Measurements from ENCODE around the gene ABCB11. TPM values are rescaled to one million over a fixed set of nuclear protein-coding genes. Genes with fewer than 3 reads are reported as not detected.

The ABCB11 gene
- total and polyA plus RNA-seq, 9 of the 15 experiments (the other 6 are each of a cell fraction or from before 2014, with no cell fraction given): 0.04 to 0.51 (median 0.10) TPM; not detected in 1

DNA sequence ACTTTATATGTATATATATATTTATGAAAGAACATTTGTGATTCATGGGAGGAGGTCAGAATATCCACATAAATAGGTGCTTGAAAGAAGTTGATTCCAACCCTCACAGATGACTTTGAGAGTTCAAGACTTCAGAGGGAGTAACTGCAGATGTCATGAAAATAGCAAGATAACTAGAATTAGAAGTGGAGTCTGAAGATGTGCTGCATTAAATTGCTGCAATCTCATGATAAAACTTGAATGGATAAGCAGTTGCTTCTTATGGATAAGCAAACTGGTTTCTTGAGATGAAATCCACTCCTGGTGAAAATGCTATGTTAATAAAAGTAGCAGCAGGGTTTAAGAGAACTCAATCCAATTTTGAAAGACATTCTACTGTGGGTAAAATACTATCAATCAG is 89.8 kb downstream of the ABCB11 start (continued):
- no peak for TF ChIP-seq ZMIZ1 (IDR thresholded peaks at IDR 0.05; ENCODE audit: low read depth in 2 of 2, low read length in 2 of 2)

DNA sequence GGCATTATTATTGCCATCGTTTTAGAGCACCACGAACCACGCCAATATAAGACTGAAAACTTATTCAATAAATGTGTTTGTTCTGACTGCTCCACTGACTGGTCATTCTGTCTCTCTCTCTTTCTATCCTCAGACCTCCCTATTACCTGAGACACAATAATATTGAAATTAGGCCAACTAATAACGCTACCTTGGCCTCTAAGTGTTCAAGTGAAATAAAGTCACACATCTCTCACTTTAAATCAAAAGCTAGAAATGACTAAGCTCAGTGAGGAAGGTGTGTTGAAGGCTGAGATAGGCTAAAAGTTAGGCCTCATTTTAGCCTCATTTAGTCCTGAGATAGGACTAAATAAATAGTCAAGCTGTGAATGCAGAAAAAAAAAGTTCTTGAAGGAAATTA is 91.2 kb downstream of the ABCB11 start:
- intact Hi-C loops (cut with micrococcal nuclease): loop anchor here (5.0 to 10.0 kb wide), 3 partner anchors 88 to 593 kb away; no protein-coding TSS in a partner anchor
- no peaks in the 10 kb centered on the region; the same call in 2 of the 3 replicates for H3K36me3 ChIP-seq (ENCODE audit: control insufficient read depth, insufficient read depth, low read length)
- H3K9me1 ChIP-seq (ENCODE audit: control insufficient read depth, insufficient read depth, low read length): no peaks in the 10 kb centered on the region
- no peaks in the 10 kb centered on the region; the same call in 1 of the 2 replicates for H3K9me3 ChIP-seq (replicated peaks; ENCODE audit: control insufficient read depth, insufficient read depth, low read depth, low read length)
- ATAC-seq: no peak
- H3K79me2 ChIP-seq (ENCODE audit: control insufficient read depth, insufficient read depth, low read length): no peaks in the 10 kb centered on the region
- no peak for FAIRE-seq
- H3K27ac ChIP-seq (ENCODE audit: extremely low read depth, low read depth, low read length): no peak overlapping the region
- H3K9ac ChIP-seq (ENCODE audit: insufficient read depth in 1 of 2, low read depth in 2 of 2, low read length in 2 of 2): no peak overlapping the region
- H3K27me3 ChIP-seq (ENCODE audit: control insufficient read depth in 2 of 2, insufficient read depth in 2 of 2, low read length in 2 of 2): no peaks in the 10 kb centered on the region
- CTCF ChIA-PET (ENCODE audit: low intra/inter-chr PET ratio): interaction anchor here (0.6 kb wide), 1 partner anchor 210 kb away, joined by 3 read pairs; no protein-coding TSS in a partner anchor
- DNase-seq (ENCODE audit: extremely low read depth in 1 of 4, low spot score in 3 of 4): no peak
- H3K4me1 ChIP-seq (replicated peaks in 1 of 2; ENCODE audit: control insufficient read depth in 2 of 2, insufficient read depth in 2 of 2, low read length in 2 of 2): peaks cover 3 to 72% of the 10 kb centered on the region in 2 experiments
- H3K4me2 ChIP-seq (ENCODE audit: insufficient read depth, low read length): no peak overlapping the region
- no peaks in the 10 kb centered on the region for H4K20me1 ChIP-seq (replicated peaks; ENCODE audit: control insufficient read depth, insufficient read depth, low read length)
- POLR2A ChIA-PET: interaction anchor here (0.7 to 1.2 kb wide), 2 partner anchors 121 to 434 kb away, joined by 3 to 4 read pairs; no protein-coding TSS in a partner anchor
- H3K4me3 ChIP-seq: no peak overlapping the region
- BruUV-seq (replicated peaks): no TSS peak
- H2AFZ ChIP-seq (ENCODE audit: low read depth, low read length): peak overlapping the region; percentile 49
- in situ Hi-C loops (cut with MboI): no loop called here
- 77% methylated on average over 4 of the region's 4 CpGs for WGBS (ENCODE audit: insufficient coverage, low coverage, missing lambda C conversion rate)
- TF ChIP-seq, protein P1, sequence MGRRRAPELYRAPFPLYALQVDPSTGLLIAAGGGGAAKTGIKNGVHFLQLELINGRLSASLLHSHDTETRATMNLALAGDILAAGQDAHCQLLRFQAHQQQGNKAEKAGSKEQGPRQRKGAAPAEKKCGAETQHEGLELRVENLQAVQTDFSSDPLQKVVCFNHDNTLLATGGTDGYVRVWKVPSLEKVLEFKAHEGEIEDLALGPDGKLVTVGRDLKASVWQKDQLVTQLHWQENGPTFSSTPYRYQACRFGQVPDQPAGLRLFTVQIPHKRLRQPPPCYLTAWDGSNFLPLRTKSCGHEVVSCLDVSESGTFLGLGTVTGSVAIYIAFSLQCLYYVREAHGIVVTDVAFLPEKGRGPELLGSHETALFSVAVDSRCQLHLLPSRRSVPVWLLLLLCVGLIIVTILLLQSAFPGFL (CRISPR knock-in tag; IDR thresholded peaks at IDR 0.05): no peak
- no peak for TF ChIP-seq HDAC3 (IDR thresholded peaks at IDR 0.05; ENCODE audit: borderline replicate concordance, partially characterized antibody)
- TF ChIP-seq ARID4B (CRISPR knock-in tag; IDR thresholded peaks at IDR 0.05): no peak
- no peak for TF ChIP-seq SMAD1 (IDR thresholded peaks at IDR 0.05; ENCODE audit: low read depth, low read length, partially characterized antibody)
- TF ChIP-seq RFX7 (CRISPR knock-in tag; IDR thresholded peaks at IDR 0.05): no peak
- no peak for TF ChIP-seq ARID1B (IDR thresholded peaks at IDR 0.05)
- TF ChIP-seq, protein P2, sequence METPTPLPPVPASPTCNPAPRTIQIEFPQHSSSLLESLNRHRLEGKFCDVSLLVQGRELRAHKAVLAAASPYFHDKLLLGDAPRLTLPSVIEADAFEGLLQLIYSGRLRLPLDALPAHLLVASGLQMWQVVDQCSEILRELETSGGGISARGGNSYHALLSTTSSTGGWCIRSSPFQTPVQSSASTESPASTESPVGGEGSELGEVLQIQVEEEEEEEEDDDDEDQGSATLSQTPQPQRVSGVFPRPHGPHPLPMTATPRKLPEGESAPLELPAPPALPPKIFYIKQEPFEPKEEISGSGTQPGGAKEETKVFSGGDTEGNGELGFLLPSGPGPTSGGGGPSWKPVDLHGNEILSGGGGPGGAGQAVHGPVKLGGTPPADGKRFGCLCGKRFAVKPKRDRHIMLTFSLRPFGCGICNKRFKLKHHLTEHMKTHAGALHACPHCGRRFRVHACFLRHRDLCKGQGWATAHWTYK (CRISPR knock-in tag; IDR thresholded peaks at IDR 0.05): no peak
- TF ChIP-seq, protein P3, sequence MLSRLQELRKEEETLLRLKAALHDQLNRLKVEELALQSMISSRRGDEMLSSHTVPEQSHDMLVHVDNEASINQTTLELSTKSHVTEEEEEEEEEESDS (CRISPR knock-in tag; IDR thresholded peaks at IDR 0.05): no peak
